ENCODE measurements around the gene PIP5K1B. TPM values are rescaled to one million over a fixed set of nuclear protein-coding genes. Genes with fewer than 3 reads are reported as not detected.

Gene PIP5K1B
- total and polyA plus RNA-seq, 2 of the 13 experiments (the other 11 are each of a cell fraction or from before 2014, with no cell fraction given), result 15.8 to 17.5 TPM

DNA sequence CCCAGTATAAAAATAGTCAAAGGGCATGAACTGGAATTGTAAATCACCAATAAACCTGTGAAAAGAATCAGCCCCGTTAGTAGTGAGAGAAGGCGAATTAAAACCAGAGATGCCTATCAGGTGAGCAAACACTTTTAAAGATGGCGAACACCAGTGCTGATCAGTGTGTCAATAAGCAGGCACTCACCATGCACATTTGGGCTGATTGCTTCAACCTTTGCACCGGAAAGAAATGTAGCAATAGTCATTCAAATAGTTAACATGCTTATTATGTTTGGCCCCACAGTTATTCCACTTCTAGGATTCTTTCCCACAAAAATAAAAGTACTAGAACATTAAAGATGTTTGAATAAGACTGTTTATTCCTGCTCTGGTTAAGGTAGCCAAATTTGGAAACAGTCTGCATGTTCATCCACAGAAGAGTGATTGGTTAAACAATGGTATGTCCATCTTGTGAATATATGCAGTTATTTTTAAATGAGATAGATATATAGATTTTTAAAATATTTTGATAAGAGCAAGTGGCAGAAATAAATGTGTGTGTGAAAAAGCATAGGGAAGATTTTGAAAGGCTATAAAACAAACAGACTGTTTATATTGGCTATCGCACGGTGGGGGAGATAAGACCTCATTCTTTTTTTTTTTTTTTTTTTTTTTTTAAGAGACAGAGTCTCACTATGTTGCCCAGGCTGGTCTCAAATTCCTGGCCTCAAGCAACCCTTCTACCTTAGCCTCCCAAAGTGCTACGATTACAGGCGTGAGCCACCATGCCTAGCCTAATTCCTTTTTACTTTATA lies 112.2 kb downstream of the PIP5K1B start (continued):
- TF ChIP-seq RCOR2 (CRISPR knock-in tag; IDR thresholded peaks at IDR 0.05) (0 out of 2 replicates have a peak, but pooled peaks have one; percentile 32), MBD4 (IDR thresholded peaks at IDR 0.05; ENCODE audit: borderline replicate concordance, low read length) (no peak), GABPA (IDR thresholded peaks at IDR 0.05; ENCODE audit: low read depth, low read length) (no peak), GABPA (CRISPR knock-in tag; IDR thresholded peaks at IDR 0.05; ENCODE audit: low read depth) (peak; percentile 82), ZNF256 (CRISPR knock-in tag; conservative IDR thresholded peaks at IDR 0.05) (no peak), ETV6 (CRISPR knock-in tag; conservative IDR thresholded peaks at IDR 0.05) (no peak), ZNF577 (CRISPR knock-in tag; IDR thresholded peaks at IDR 0.05; ENCODE audit: borderline replicate concordance, low read depth) (no peak), ZNF609 (CRISPR knock-in tag; IDR thresholded peaks at IDR 0.05; ENCODE audit: borderline replicate concordance) (peak; percentile 65), KLF11 (CRISPR knock-in tag; IDR thresholded peaks at IDR 0.05) (no peak), ZFP90 (CRISPR knock-in tag; IDR thresholded peaks at IDR 0.05; ENCODE audit: borderline replicate concordance) (no peak), SALL1 (CRISPR knock-in tag; IDR thresholded peaks at IDR 0.05) (peak; percentile 64; the same call in 1 of the 2 replicates), ZSCAN30 (CRISPR knock-in tag; IDR thresholded peaks at IDR 0.05) (no peak), CCDC6 (CRISPR knock-in tag; IDR thresholded peaks at IDR 0.05) (no peak), ZZZ3 (CRISPR knock-in tag; IDR thresholded peaks at IDR 0.05; ENCODE audit: borderline replicate concordance) (no peak), NR3C1 (CRISPR knock-in tag; IDR thresholded peaks at IDR 0.05) (no peak), ZBTB46 (CRISPR knock-in tag; IDR thresholded peaks at IDR 0.05; ENCODE audit: borderline replicate concordance) (no peak), ZNF790 (CRISPR knock-in tag; IDR thresholded peaks at IDR 0.05; ENCODE audit: borderline replicate concordance) (no peak), TGIF2 (CRISPR knock-in tag; IDR thresholded peaks at IDR 0.05) (no peak), TCF7 (IDR thresholded peaks at IDR 0.05; ENCODE audit: low read depth) (peak; percentile 32), JUNB (CRISPR knock-in tag; IDR thresholded peaks at IDR 0.05; ENCODE audit: borderline replicate concordance) (no peak)
- TF ChIP-seq, protein P1, sequence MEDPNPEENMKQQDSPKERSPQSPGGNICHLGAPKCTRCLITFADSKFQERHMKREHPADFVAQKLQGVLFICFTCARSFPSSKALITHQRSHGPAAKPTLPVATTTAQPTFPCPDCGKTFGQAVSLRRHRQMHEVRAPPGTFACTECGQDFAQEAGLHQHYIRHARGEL (CRISPR knock-in tag; IDR thresholded peaks at IDR 0.05), result no peak
- TF ChIP-seq, protein P2, sequence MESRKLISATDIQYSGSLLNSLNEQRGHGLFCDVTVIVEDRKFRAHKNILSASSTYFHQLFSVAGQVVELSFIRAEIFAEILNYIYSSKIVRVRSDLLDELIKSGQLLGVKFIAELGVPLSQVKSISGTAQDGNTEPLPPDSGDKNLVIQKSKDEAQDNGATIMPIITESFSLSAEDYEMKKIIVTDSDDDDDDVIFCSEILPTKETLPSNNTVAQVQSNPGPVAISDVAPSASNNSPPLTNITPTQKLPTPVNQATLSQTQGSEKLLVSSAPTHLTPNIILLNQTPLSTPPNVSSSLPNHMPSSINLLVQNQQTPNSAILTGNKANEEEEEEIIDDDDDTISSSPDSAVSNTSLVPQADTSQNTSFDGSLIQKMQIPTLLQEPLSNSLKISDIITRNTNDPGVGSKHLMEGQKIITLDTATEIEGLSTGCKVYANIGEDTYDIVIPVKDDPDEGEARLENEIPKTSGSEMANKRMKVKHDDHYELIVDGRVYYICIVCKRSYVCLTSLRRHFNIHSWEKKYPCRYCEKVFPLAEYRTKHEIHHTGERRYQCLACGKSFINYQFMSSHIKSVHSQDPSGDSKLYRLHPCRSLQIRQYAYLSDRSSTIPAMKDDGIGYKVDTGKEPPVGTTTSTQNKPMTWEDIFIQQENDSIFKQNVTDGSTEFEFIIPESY (CRISPR knock-in tag; IDR thresholded peaks at IDR 0.05), result peak; percentile 59; the same call in 1 of the 2 replicates
